ENCODE measurements around the gene DGKA.

DGKA gene

GRCh38 chr12:55931780-55932550 lies 1.0 kb downstream of the DGKA start:
- peak; percentile 19 for DNase-seq (ENCODE audit: low read depth)

GRCh38 chr12:55932551-55932910 lies 1.6 kb downstream of the DGKA start:
- peak; percentile 24 for DNase-seq (ENCODE audit: low read depth)

GRCh38 chr12:55933169-55933798 lies 2.3 kb downstream of the DGKA start:
- no peak for DNase-seq (ENCODE audit: low read depth)

GRCh38 chr12:55933799-55934742 lies 3.1 kb downstream of the DGKA start:
- no peak for DNase-seq (ENCODE audit: low read depth)

- no peak for DNase-seq (ENCODE audit: low read depth)
Measured at GRCh38 chr12:55934773-55935172, 3.8 kb downstream of the DGKA start.

GRCh38 chr12:55935738-55936151 lies 4.8 kb downstream of the DGKA start:
- DNase-seq (ENCODE audit: low read depth) = no peak

- DNase-seq (ENCODE audit: low read depth) = no peak
Measured at GRCh38 chr12:55937981-55938380, 7.0 kb downstream of the DGKA start.

GRCh38 chr12:55938826-55939501 lies 8.0 kb downstream of the DGKA start:
- no peak for DNase-seq (ENCODE audit: low read depth)

- DNase-seq (ENCODE audit: low read depth) = peak; percentile 80
Measured at GRCh38 chr12:55940065-55940732, 9.2 kb downstream of the DGKA start.

- DNase-seq (ENCODE audit: low read depth) = no peak
Measured at GRCh38 chr12:55942055-55942454, 11.1 kb downstream of the DGKA start.

GRCh38 chr12:55942577-55943136 lies 11.7 kb downstream of the DGKA start:
- DNase-seq (ENCODE audit: low read depth) = no peak

GRCh38 chr12:55946553-55946952 lies 15.6 kb downstream of the DGKA start:
- DNase-seq (ENCODE audit: low read depth) = no peak

GRCh38 chr12:55955344-55955743 lies 24.4 kb downstream of the DGKA start:
- DNase-seq (ENCODE audit: low read depth) = no peak

GRCh38 chr12:55955800-55956508 lies 25.0 kb downstream of the DGKA start:
- DNase-seq (ENCODE audit: low read depth) = peak; percentile 40

- DNase-seq (ENCODE audit: low read depth) = no peak
Measured at GRCh38 chr12:55957106-55957859, 26.3 kb downstream of the DGKA start.

- DNase-seq (ENCODE audit: low read depth) = no peak
Measured at GRCh38 chr12:55963760-55964159, 32.8 kb downstream of the DGKA start.

GRCh38 chr12:55965240-55965639 lies 34.3 kb downstream of the DGKA start:
- DNase-seq (ENCODE audit: low read depth) = no peak

GRCh38 chr12:55965941-55966407 lies 35.0 kb downstream of the DGKA start, which contains the start of gene PMEL:
Gene PMEL, minus strand, starts transcription at chr12:55966042. Its CDS starts 31 bp downstream, at chr12:55966011.
- no peak for DNase-seq (ENCODE audit: low read depth)

All from T follicular helper cell (primary cell).